Fibroblast of lung (primary cell): ENCODE measurements around the gene PNPLA3.
"Not testable (repeated sequence)": the region's sequence is repeated elsewhere in the genome, so short reads cannot be mapped to it uniquely, and the experiment has no call there.

ENCODE experiments used
- EZH2 ChIP-seq: IDR thresholded peaks from 2 replicates; pipeline ENCODE4 v1.5.1; 2012; ENCODE audit warnings: low read length, control low read depth, mild to moderate bottlenecking; ENCODE audit errors: missing control alignments
- TF ChIP-seq, protein P1 (sequence below), 2 donors: IDR thresholded peaks in 1 of 2; conservative IDR thresholded peaks in 1 of 2; 1 replicate in 1 of 2; 2 replicates in 1 of 2; pipeline ENCODE4 v1.5.1; 2011 to 2012; ENCODE audit warnings: low read length in 2 of 2, control low read depth in 1 of 2, inconsistent platforms in 1 of 2, low read depth in 1 of 2, mild to moderate bottlenecking in 1 of 2

DNA sequence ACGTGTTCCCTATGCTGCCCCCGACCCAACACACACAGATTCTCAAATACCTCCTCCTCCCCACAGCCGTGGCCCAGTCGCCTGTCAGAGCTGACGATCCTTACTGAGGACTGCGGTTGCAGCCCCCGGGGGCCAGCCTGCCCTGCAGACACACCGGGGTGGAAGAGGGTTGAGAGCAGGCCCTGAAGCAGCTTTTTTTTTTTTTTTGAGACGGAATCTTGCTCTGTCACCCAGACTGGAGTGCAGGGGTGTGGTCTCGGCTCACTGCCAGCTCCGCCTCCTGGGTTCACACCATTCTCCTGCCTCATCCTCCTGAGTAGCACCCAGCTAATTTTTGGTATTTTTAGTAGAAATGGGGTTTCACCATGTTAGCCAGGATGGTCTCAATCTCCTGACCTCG is 20.6 kb upstream of the PNPLA3 start:
- TF ChIP-seq, protein P1, sequence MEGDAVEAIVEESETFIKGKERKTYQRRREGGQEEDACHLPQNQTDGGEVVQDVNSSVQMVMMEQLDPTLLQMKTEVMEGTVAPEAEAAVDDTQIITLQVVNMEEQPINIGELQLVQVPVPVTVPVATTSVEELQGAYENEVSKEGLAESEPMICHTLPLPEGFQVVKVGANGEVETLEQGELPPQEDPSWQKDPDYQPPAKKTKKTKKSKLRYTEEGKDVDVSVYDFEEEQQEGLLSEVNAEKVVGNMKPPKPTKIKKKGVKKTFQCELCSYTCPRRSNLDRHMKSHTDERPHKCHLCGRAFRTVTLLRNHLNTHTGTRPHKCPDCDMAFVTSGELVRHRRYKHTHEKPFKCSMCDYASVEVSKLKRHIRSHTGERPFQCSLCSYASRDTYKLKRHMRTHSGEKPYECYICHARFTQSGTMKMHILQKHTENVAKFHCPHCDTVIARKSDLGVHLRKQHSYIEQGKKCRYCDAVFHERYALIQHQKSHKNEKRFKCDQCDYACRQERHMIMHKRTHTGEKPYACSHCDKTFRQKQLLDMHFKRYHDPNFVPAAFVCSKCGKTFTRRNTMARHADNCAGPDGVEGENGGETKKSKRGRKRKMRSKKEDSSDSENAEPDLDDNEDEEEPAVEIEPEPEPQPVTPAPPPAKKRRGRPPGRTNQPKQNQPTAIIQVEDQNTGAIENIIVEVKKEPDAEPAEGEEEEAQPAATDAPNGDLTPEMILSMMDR (conservative IDR thresholded peaks at IDR 0.05 in 1 of 2, IDR thresholded peaks at IDR 0.05 in 1 of 2; ENCODE audit: low read depth in 1 of 2, low read length in 2 of 2) = not testable (repeated sequence)
- not testable (repeated sequence) for TF ChIP-seq EZH2
